Cardiac muscle cell (in vitro differentiated cells and primary cell): ENCODE results near the gene FERMT1. TPM values are rescaled to one million over a fixed set of nuclear protein-coding genes. Genes with fewer than 3 reads are reported as not detected.

Experiments used
- DNase-seq, 2 donors: peaks; one replicate each; pipeline versions ENCODE4 v3.0.0 to v3.0.0-alpha.2; 2010 to 2017; ENCODE audit warnings: low read depth in 1 of 2, low spot score in 1 of 2
- H3K27ac ChIP-seq: fragments of 200-600 bp; sonication (generic); 2 replicates; pipeline ENCODE4 v1.5.1; 2016
- H3K27me3 ChIP-seq: fragments of 200-600 bp; sonication (generic); 2 replicates; pipeline ENCODE4 v1.6.0; 2016; ENCODE audit warnings: control low read depth
- H3K36me3 ChIP-seq: fragments of 200-600 bp; sonication (generic); 2 replicates; pipeline ENCODE4 v1.5.1; 2016; ENCODE audit warnings: control low read depth
- H3K4me1 ChIP-seq: fragments of 200-600 bp; sonication (generic); 2 replicates; pipeline ENCODE4 v1.8.1; 2017; ENCODE audit warnings: low read depth, mild to moderate bottlenecking, mixed run types
- H3K4me3 ChIP-seq: fragments of 200-600 bp; sonication (generic); 2 replicates; pipeline ENCODE4 v1.5.1; 2016; ENCODE audit warnings: mild to moderate bottlenecking
- H3K9me3 ChIP-seq: fragments of 200-600 bp; sonication (generic); 2 replicates; pipeline ENCODE4 v1.5.1; 2017; ENCODE audit warnings: low read depth, mild to moderate bottlenecking, control low read depth
- CTCF ChIP-seq: IDR thresholded peaks from 2 replicates; pipeline ENCODE4 v1.5.1; 2012; ENCODE audit warnings: low read depth, mild to moderate bottlenecking, low read length
- polyA plus RNA-seq: library from polyadenylated mRNA; unstranded; fragments of >200 nt; fragmentation: Nextera tagmentation; extraction: Ambion mirVana; gene quantifications from 2 replicates; pipeline ENCODE4 v1.2.1, GENCODE V29; 2016
- total RNA-seq: library from RNA; depleted of rRNA; stranded (reverse); fragments of >200 nt; gene quantifications from 2 replicates; pipeline ENCODE4 v1.2.3, GENCODE V29; 2016

The FERMT1 gene
- total and polyA plus RNA-seq, 2 experiments from 2014 or later, result 9.3 to 9.6 TPM

DNA sequence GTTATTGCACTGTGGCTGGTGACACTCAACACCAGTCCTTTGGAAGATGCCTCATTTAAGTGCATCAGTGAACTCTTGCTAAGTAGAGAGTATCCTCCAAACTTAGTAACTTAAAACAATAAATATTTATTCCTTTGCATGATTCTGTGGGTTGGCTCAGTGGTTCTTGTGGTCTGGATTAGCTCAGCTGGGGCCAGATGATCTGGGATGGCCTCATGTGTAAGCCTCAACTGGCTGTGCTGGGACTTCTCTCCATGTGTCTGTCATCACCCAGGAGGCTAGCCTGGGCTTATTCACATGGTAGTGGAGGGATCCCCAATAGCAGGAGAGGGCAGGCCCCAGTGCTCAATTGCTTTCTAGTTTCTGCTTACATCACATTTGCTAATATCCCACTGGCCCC, 77.3 kb downstream of the FERMT1 start:
- Histone ChIP-seq H3K27me3 (no peaks in the 10 kb centered on the region), H3K9me3 (no peaks in the 10 kb centered on the region), H3K4me3 (no peak overlapping the region), H3K27ac (peak overlapping the region; percentile 68), H3K4me1 (peaks cover 14% of the 10 kb centered on the region), H3K36me3 (peaks cover 84% of the 10 kb centered on the region)
- DNase-seq, result no peak
- TF ChIP-seq CTCF, result no peak

- Histone ChIP-seq H3K27ac (peak overlapping the region; percentile 68), H3K4me3 (no peak overlapping the region), H3K36me3 (peaks cover 83% of the 10 kb centered on the region), H3K4me1 (peaks cover 6% of the 10 kb centered on the region), H3K27me3 (no peaks in the 10 kb centered on the region), H3K9me3 (no peaks in the 10 kb centered on the region)
- TF ChIP-seq CTCF, result no peak
- DNase-seq, result no peak
Observed at GRCh38 chr20:6044115-6044514, 78.7 kb downstream of the FERMT1 start.

DNA sequence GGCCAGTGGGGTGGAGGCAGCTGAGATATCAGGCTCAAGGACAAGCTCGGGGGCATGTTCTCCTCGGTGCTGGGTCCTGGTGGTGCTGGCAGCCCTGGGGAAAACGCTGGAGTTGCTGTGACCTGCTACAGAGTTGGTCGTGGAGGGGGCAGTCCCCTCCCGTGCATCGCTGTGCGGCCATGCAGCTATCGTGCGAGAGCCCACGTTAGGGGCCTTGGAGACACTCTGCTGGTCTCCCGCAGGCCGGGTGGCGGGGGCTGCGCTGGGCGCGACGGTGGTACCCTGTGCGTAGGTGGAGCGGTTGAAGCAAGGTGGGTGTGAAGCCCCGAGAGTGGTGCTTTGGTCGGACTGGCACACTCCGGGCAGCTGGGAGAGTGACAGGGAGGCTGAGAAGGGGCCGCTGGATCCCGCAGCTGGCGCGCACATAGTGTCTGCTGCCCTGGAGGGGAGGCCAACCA, 81.0 kb downstream of the FERMT1 start:
- peaks cover 79% of the 10 kb centered on the region for H3K36me3 ChIP-seq
- H3K27me3 ChIP-seq, result no peaks in the 10 kb centered on the region
- peaks cover 20% of the 10 kb centered on the region for H3K4me1 ChIP-seq
- no peaks in the 10 kb centered on the region for H3K9me3 ChIP-seq
- no peak overlapping the region for H3K4me3 ChIP-seq
- no peak for DNase-seq
- peak overlapping the region; percentile 98 for H3K27ac ChIP-seq
- no peak for TF ChIP-seq CTCF

GRCh38 chr20:6040958-6041807, 81.6 kb downstream of the FERMT1 start:
- Histone ChIP-seq H3K36me3 (peaks cover 78% of the 10 kb centered on the region), H3K4me3 (no peak overlapping the region), H3K27ac (peak overlapping the region; percentile 98), H3K4me1 (peaks cover 22% of the 10 kb centered on the region), H3K9me3 (no peaks in the 10 kb centered on the region), H3K27me3 (no peaks in the 10 kb centered on the region)
- no peak for TF ChIP-seq CTCF
- no peak for DNase-seq

- TF ChIP-seq CTCF, result no peak
- peaks cover 25% of the 10 kb centered on the region for H3K4me1 ChIP-seq
Observed at GRCh38 chr20:6040540-6040939, 82.3 kb downstream of the FERMT1 start.

More at GRCh38 chr20:6040540-6040939, 82.3 kb downstream of the FERMT1 start:
- no peaks in the 10 kb centered on the region for H3K27me3 ChIP-seq
- no peaks in the 10 kb centered on the region for H3K9me3 ChIP-seq
- peaks cover 75% of the 10 kb centered on the region for H3K36me3 ChIP-seq
- H3K4me3 ChIP-seq, result no peak overlapping the region
- H3K27ac ChIP-seq, result peak overlapping the region; percentile 98
- DNase-seq, result no peak
